ENCODE results near the gene ZG16B. TPM values are rescaled to one million over a fixed set of nuclear protein-coding genes. Genes with fewer than 3 reads are reported as not detected.
A peak's percentile ranks its signal among the peaks of the same experiment; 100 is the strongest.

The ZG16B gene
- total RNA-seq, 6 experiments from 2014 or later = 0.24 to 1.6 (median 0.50) TPM; not detected in 2

DNA sequence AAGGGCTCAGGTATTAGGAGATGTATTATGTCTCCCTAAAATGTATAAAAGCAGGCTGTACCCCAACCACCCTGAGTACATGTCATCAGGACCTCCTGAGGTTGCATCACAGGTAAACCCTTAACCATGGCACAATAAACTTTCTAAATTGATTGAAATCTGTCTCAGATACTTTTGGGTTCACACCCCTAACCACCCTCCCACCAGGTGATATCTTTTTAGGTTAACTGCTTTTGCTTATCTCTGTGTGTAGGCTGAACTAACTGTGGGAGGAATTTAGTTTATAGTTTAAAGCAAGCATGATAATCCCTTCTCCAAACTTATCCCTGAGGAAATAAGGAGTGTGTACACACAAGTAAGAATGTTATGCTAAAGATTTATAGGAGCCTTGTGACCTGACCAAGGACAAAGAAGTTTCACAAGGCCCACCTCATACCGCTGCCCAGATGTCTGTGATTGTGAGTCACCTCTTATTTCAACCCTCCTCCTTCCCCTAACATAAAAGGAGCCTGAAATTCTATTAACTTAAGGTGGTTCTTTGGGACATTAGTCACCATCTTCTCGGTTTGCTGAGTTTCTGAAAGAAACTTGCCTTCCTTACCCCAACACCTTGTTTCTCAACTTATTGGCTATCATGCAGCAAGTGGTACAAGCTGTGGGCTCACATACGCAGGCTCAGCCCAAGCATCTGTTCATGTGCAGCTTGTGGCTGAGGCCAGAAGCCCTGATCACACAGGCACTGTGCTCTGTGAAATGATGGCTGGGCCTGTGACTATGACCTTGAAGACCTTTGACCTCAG is 16.6 kb downstream of the ZG16B start:
- Histone ChIP-seq H3K4me1 (no peaks in the 10 kb centered on the region), H3K36me3 (no peaks in the 10 kb centered on the region), H3K27ac (no peak overlapping the region), H3K4me3 (no peak overlapping the region), H3K27me3 (no peaks in the 10 kb centered on the region), H3K9me3 (no peaks in the 10 kb centered on the region)
- DNase-seq (no peak), ATAC-seq (no peak)
- TF ChIP-seq, protein P1, sequence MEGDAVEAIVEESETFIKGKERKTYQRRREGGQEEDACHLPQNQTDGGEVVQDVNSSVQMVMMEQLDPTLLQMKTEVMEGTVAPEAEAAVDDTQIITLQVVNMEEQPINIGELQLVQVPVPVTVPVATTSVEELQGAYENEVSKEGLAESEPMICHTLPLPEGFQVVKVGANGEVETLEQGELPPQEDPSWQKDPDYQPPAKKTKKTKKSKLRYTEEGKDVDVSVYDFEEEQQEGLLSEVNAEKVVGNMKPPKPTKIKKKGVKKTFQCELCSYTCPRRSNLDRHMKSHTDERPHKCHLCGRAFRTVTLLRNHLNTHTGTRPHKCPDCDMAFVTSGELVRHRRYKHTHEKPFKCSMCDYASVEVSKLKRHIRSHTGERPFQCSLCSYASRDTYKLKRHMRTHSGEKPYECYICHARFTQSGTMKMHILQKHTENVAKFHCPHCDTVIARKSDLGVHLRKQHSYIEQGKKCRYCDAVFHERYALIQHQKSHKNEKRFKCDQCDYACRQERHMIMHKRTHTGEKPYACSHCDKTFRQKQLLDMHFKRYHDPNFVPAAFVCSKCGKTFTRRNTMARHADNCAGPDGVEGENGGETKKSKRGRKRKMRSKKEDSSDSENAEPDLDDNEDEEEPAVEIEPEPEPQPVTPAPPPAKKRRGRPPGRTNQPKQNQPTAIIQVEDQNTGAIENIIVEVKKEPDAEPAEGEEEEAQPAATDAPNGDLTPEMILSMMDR (IDR thresholded peaks at IDR 0.05) = no peak
- no peak for TF ChIP-seq POLR2A (IDR thresholded peaks at IDR 0.05)
- intact Hi-C loops (cut with DNase I) = no loop called here
- WGBS (ENCODE audit: insufficient coverage, low coverage, low lambda C conversion rate, missing lambda C conversion rate) = 49% methylated on average over 3 of the region's 3 CpGs

DNA sequence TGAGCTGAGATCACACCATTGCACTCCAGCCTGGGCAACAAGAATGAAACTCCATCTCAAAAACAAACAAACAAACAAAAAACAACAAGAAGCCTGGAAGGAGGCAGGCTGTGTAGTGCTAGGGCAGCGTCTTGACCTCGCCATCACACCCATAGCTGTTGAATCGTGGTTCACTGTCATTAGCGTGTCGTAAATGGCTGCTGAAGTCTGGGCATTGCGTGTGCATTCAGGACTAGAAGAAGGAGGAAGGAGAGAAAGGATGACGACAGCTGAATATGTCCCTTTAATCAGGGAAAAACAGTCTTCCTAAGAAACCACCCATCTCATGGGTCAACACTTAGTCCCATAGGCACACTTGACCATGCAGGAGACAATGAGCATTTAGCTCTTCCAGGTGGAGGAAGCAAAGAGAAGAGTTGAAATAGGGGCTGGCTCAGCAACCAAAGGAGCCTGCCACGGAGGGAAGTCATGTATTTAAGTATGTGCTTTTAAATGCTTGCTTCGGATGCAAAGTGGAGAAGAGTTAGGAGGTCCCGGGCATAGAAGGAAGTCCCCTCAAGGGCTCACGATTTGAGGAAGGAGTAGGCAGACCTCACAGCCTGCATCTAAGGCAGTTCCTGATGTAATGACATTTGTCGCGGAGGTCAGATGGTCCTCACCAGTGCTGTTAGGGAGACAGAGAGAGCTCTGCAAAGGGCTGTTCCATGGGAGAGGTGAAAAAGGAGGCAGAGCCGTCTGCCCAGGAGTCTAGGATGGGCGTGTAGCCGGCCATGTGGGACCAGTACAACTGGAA is 19.0 kb downstream of the ZG16B start:
- Histone ChIP-seq H3K4me1 (no peaks in the 10 kb centered on the region), H3K27ac (no peak overlapping the region), H3K36me3 (no peaks in the 10 kb centered on the region), H3K4me3 (no peak overlapping the region), H3K9me3 (no peaks in the 10 kb centered on the region), H3K27me3 (no peaks in the 10 kb centered on the region)
- WGBS (ENCODE audit: insufficient coverage, low coverage, low lambda C conversion rate, missing lambda C conversion rate) = 69% methylated on average over 12 of the region's 16 CpGs
- intact Hi-C loops (cut with DNase I) = no loop called here
- no peak for DNase-seq
- no peak for ATAC-seq
- TF ChIP-seq POLR2A (IDR thresholded peaks at IDR 0.05) = no peak
- TF ChIP-seq, protein P1 (IDR thresholded peaks at IDR 0.05) = no peak

DNA sequence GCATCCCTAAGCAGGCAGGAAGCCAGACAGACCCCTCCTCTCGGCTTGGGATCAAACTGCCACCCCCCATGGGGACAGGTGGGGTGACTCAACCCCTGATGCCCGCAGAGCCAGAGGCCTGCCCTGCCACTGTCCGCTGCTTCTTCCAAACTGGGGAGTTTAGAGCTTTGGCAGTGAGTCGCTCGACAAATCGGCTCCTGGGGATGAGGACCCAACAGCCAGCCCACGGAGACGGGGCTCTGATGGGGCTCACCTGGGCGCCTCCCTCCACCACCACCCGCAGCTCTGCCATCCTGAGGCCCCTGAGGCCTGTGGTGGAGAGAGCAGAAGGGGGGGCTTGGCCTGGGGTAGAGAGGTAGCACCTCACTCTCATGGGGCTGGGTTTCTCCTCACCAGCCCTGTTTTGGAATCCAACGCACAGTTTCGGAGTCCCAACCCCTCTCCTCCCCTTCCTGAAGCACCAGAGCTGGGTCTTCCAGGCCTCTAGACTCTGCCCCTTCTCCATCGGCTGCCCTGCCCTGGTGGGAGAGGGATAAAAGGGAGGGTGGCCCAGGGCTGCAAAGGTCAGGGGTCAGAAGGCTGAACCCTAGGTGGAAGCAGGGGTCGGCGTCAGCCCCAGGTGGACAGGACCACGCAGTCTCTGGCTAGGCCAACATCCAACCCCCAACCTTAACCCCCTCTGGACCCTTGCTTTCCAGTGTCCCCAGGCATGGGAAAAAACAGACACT is 22.1 kb downstream of the ZG16B start:
- DNase-seq = peak in 1 of 3 donors; percentile 38
- no peaks in the 10 kb centered on the region for H3K4me1 ChIP-seq
- no peak overlapping the region for H3K27ac ChIP-seq
- intact Hi-C loops (cut with DNase I) = no loop called here
- no peak for ATAC-seq
- TF ChIP-seq, protein P1 (IDR thresholded peaks at IDR 0.05) = no peak
- no peak for TF ChIP-seq POLR2A (IDR thresholded peaks at IDR 0.05)
- H3K9me3 ChIP-seq = no peaks in the 10 kb centered on the region
- no peaks in the 10 kb centered on the region for H3K27me3 ChIP-seq
- WGBS (ENCODE audit: insufficient coverage, low coverage, low lambda C conversion rate, missing lambda C conversion rate) = 79% methylated on average over 4 of the region's 16 CpGs
- H3K36me3 ChIP-seq = no peaks in the 10 kb centered on the region
- H3K4me3 ChIP-seq = no peak overlapping the region

DNA sequence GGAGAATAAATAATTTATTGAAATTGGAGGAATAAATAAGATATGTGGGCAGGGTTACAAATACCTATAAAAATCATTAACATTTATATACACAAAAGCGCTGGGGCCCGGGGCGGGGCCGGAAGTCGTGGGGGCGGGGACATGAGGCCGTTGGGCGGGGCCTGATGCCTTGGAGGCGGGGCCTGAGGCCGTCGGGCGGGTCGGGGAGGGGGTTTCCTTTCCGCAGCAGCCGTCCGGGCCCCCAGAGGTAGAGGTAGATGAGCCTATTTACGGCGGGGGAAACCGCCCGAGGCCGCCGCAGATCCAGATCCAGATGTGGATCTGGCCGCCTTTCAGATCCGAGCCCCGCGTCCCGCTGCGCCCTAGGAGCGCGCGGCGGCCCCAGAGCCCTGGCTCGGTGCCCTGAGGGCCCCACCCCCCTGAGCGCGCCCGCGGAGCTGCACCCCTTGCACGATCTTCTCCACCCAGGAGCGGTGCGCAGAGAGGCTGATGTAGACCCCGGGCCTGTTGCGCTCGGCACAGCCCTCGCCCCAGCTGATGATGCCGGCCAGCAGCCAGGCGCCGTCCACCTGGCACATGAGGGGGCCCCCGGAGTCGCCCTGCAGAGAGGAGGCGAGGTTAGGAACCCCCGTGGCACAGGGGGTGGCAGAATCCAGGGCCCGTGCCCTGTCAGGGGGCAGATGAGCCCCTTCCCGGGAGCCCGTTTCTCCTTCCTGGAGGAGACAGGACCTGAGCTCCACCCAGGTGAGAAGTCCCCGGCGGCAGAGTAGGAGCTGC is 22.8 kb downstream of the ZG16B start:
- intact Hi-C loops (cut with DNase I) = no loop called here
- TF ChIP-seq, protein P1 (IDR thresholded peaks at IDR 0.05) = no peak
- no peak for TF ChIP-seq POLR2A (IDR thresholded peaks at IDR 0.05)
- Histone ChIP-seq H3K4me3 (no peak overlapping the region), H3K4me1 (no peaks in the 10 kb centered on the region), H3K9me3 (no peaks in the 10 kb centered on the region), H3K36me3 (no peaks in the 10 kb centered on the region), H3K27ac (no peak overlapping the region), H3K27me3 (no peaks in the 10 kb centered on the region)
- WGBS (ENCODE audit: insufficient coverage, low coverage, low lambda C conversion rate, missing lambda C conversion rate) = 50% methylated on average over 14 of the region's 56 CpGs
- DNase-seq = no peak
- no peak for ATAC-seq

Measured in right lobe of liver (tissue), 6 donors.